HG03097 (cell line): ENCODE data around the gene P4HA2.

ENCODE experiments used
- ATAC-seq: cut with Tn5 transposase; IDR thresholded peaks from one replicate; pipeline ENCODE4 v1.9.1; 2021; ENCODE audit not compliant: unreplicated experiment, low FRiP score

The P4HA2 gene

GRCh38 chr5:132226516-132227234 lies 978 bp downstream of the P4HA2 start:
- ATAC-seq = no peak

- ATAC-seq = no peak
These were observed 2.3 kb downstream of the P4HA2 start for GRCh38 chr5:132225165-132226032.

GRCh38 chr5:132224716-132225115 lies 2.9 kb downstream of the P4HA2 start:
- no peak for ATAC-seq

GRCh38 chr5:132223861-132224260 lies 3.8 kb downstream of the P4HA2 start:
- ATAC-seq = no peak

- no peak for ATAC-seq
These were observed 5.0 kb downstream of the P4HA2 start for GRCh38 chr5:132222649-132223038.

GRCh38 chr5:132221781-132222648 lies 5.6 kb downstream of the P4HA2 start:
- ATAC-seq = no peak

GRCh38 chr5:132220491-132220890 lies 7.2 kb downstream of the P4HA2 start:
- ATAC-seq = no peak

- ATAC-seq = no peak
These were observed 7.7 kb downstream of the P4HA2 start for GRCh38 chr5:132219981-132220380.

- ATAC-seq = no peak
These were observed 8.2 kb downstream of the P4HA2 start for GRCh38 chr5:132219289-132219970.

GRCh38 chr5:132218321-132218720 lies 9.3 kb downstream of the P4HA2 start:
- no peak for ATAC-seq

GRCh38 chr5:132215329-132215728 lies 12.3 kb downstream of the P4HA2 start:
- ATAC-seq = no peak

- ATAC-seq = no peak
These were observed 13.2 kb downstream of the P4HA2 start for GRCh38 chr5:132214491-132214890.

GRCh38 chr5:132213666-132214065 lies 14.0 kb downstream of the P4HA2 start:
- no peak for ATAC-seq

- no peak for ATAC-seq
These were observed 15.9 kb downstream of the P4HA2 start for GRCh38 chr5:132211787-132212186.

GRCh38 chr5:132210944-132211343 lies 16.7 kb downstream of the P4HA2 start:
- ATAC-seq = no peak

GRCh38 chr5:132209901-132210545 lies 17.6 kb downstream of the P4HA2 start:
- no peak for ATAC-seq

GRCh38 chr5:132209131-132209530 lies 18.5 kb downstream of the P4HA2 start:
- no peak for ATAC-seq

- no peak for ATAC-seq
These were observed 19.9 kb downstream of the P4HA2 start for GRCh38 chr5:132207778-132208177.

- ATAC-seq = no peak
These were observed 20.9 kb downstream of the P4HA2 start for GRCh38 chr5:132206782-132207181.
